Left cardiac atrium (tissue), 4 donors: Measurements from ENCODE around the gene KLK5. TPM values are rescaled to one million over a fixed set of nuclear protein-coding genes. Genes with fewer than 3 reads are reported as not detected.
"Not testable (repeated sequence)": the region's sequence is repeated elsewhere in the genome, so short reads cannot be mapped to it uniquely, and the experiment has no call there.

Experiments
- ATAC-seq, 2 donors: fragments of 200-7000 bp; cut with Tn5 transposase; one replicate each; pipeline ENCODE4 v1.9.1; 2020; ENCODE audit warnings: mild to moderate bottlenecking in 2 of 2, moderate library complexity in 2 of 2
- DNase-seq: peaks from one replicate; pipeline ENCODE4 v3.0.0-alpha.2; 2020
- intact Hi-C, 2 donors: fragments of 100-400 bp; cut with DNase I; formaldehyde crosslinking; loops; one replicate each; pipeline versions ENCODE4 v1.14.1 to v1.15.1; 2022 to 2023
- total RNA-seq, 2 donors: library from RNA; stranded (reverse); fragmentation: NEBNext Ultra II Directional; extraction: Animal tissue kit (Norgen Biotek cat#: 25700); gene quantifications; one replicate each; pipeline ENCODE4 v1.2.1, GENCODE V29; 2021
- donor health status: DM: no; HTN: yes; CAD: no.
- donor health status: DM: no; HTN: yes; CAD: no; lungs with severe emphysema.
- donor health status: DM: yes; HTN: yes; CAD: no.
- donor health status: Dilated cardiomyopathy.

KLK5 gene
- total RNA-seq, 2 donors from 2014 or later = 0.42 TPM; not detected in 1

DNA sequence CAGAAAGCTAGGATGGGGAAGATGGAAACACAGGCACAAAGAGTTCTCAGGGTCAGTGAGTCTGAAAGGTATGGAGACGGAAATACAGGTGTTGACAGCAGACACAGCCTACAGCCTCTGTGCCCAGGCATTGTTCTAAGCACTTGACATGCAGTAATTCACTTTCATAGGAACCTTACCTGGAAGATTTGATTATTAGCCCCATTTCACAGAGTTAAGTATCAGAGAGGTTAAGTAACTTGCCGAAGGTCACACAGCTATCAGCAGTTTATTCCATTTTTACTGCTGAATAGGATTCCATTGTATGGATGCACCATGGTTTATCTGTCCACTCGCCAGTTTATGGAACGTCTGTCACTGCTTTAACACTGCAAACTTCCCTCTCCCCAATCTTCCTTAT is 54.8 kb downstream of the KLK5 start:
- ATAC-seq (no peak), DNase-seq (no peak)
- intact Hi-C loops = no loop called here

DNA sequence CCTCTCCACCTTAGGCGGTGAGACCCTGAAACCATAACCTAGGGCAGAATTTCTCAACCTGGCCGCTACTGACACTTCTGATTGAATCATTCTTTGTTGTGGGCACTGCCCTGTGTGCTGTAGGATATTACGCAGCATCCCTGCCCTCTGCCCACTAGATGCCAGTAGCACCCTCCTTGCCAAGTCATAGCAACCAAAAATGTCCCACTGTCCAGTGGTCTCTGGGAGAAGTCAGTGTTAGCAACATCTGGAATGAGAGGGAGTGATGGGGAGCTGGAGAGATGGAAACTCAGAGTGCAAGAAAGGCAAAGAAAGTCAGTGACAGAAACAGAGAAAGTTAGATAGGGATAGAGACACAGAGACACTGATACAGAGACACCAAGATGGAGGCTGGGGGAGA is 55.2 kb downstream of the KLK5 start:
- ATAC-seq (no peak), DNase-seq (no peak)
- intact Hi-C loops = no loop called here

DNA sequence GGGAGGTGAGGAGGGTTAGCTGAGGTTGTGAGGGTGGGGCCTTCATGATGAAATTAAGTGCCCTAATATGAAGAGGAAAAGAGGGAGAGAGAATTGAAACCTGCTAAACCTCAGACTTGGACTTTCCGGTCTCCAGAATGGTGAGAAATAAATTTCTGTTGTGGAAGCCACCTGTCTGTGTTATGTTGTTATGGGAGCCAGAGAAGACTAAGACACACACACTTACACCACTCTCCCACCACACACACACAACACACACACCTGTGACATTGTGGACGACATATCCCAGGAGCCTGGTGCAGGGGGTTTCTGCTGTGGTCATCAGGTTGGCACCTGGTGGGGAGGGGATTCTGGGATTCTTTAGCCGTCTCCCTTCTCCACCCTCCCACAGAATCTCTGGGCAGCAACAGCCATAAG is 55.6 kb downstream of the KLK5 start:
- intact Hi-C loops = no loop called here
- no peak for DNase-seq

DNA sequence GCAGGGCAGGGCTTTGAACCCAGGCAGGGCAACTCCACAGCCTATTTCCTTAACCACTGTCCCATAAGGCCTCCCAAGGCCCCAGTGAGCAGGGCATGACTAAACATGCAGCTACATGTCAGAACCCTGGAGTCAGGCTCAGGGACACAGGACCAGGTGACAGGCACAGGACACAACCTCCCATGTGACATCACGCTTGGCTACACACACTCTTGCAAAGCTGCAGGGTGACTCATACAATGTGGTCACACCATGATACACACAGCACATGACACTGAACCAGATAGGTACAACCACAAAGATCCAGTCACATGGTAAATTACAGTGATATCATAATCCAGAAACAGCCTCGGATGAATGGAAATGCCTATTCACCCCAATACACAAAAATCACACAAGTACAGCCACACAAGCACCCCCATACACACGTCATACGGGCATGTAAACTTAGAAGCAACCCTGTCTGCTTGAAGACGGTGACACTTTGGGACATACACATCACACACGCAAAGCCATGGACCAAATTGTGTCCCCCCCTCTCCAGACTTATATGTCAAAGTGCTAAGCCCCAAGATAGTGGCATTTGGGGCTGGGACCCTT is 56.1 kb downstream of the KLK5 start:
- DNase-seq = no peak
- no peak for ATAC-seq
- intact Hi-C loops = no loop called here

More for the DNA sequence above, 55.6 kb downstream of the KLK5 start:
- no peak for ATAC-seq

DNA sequence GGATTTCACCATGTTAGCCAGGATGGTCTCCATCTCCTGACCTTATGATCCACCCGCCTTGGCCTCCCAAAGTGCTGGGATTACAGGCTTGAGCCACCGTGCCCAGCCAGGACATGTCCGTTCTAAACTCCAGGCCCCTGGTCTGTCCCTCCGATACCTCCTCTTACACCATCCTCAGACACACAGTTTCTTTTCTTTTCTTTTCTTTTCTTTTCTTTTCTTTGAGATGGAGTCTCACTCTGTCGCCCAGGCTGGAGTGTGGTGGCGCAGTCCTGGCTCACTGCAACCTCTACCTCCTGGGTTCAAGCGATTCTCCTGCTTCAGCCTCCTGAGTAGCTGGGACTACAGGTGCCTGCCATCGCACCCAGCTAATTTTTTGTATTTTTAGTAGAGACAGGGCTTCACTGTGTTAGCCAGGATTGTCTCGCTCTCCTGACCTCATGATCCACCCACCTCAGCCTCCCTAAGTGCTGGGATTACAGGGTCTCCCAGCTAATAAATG is 56.7 kb downstream of the KLK5 start:
- DNase-seq, intact Hi-C loops, ATAC-seq: not testable (repeated sequence)

DNA sequence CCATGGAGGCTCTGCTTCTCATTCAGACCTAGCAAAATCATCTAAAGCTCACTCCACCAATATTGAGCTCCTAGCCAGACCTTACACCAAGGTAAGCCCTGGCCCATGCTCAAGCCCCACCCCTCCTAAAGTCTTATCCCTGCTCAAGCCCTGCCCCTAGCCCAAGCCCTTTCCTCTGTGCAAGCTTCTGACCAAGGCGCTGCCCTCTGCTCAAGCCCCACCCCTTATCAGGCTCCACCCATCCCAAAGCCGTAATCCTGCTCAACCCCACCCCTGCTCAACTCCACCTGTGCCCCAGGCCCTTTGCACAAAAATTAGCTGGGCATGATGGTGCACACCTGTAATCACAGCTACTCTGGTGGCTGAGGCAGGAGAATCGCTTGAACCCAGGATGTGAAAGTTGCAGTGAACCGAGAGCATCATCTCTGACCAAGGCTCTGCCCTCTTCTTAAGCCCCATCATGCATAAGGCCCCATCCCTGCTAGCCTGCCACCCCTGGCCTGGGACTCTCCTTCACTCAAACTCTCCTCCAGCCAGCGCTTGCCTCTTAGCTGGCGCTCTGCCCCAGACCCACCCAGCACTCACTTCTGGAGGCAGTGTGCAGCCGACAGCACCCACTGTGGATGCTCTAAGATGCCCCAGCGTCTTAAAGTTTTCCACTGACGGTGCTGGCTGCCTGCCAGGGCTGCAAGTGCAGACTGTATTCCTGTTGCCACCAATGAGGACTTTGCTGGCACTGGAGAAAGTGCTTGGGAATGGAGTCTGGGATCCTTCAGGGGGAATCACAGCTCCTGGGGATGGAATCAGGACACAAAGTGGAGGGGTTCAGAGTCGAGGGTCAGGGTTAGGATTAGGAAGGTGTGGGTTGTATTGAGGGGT is 58.1 kb downstream of the KLK5 start:
- DNase-seq = no peak

More for the DNA sequence above, 58.1 kb downstream of the KLK5 start:
- ATAC-seq = no peak
- intact Hi-C loops = no loop called here

Other genes with a start within 250 kb of the KLK5 start
- 1 to 10 TPM in 1 of 2 donors, under 1 TPM in 1; 0.62 to 1.2 TPM for gene SHANK1, start 233.2 kb downstream of the KLK5 start, total RNA-seq
- gene CLEC11A, start 229.7 kb downstream of the KLK5 start, total RNA-seq = 1 to 10 TPM; 8.4 to 9.6 TPM
- gene GPR32, start 182.6 kb downstream of the KLK5 start, total RNA-seq = not detected
- not detected for gene ACP4, start 162.6 kb downstream of the KLK5 start, total RNA-seq
- under 1 TPM in 1 of 2 donors, not detected in 1; 0.27 TPM for gene KLK1, start 129.3 kb downstream of the KLK5 start, total RNA-seq
- gene KLK15, start 119.5 kb downstream of the KLK5 start, total RNA-seq = not detected
- gene KLK3, start 98.1 kb downstream of the KLK5 start, total RNA-seq = not detected
- not detected for gene KLK2, start 79.6 kb downstream of the KLK5 start, total RNA-seq
- not detected for gene KLK4, start 41.6 kb downstream of the KLK5 start, total RNA-seq
- gene KLK6, start 16.6 kb upstream of the KLK5 start, total RNA-seq = not detected
- under 1 TPM in 1 of 2 donors, not detected in 1; 0.16 TPM for gene KLK7, start 30.9 kb upstream of the KLK5 start, total RNA-seq
- gene KLK8, start 48.6 kb upstream of the KLK5 start, total RNA-seq = under 1 TPM in 1 of 2 donors, not detected in 1; 0.53 TPM
- under 1 TPM; 0.26 to 0.32 TPM for gene KLK10, start 66.7 kb upstream of the KLK5 start, total RNA-seq
- 1 to 10 TPM; 1.7 to 2.6 TPM for gene KLK11, start 73.6 kb upstream of the KLK5 start, total RNA-seq
- gene KLK12, start 82.0 kb upstream of the KLK5 start, total RNA-seq = not detected
- under 1 TPM in 1 of 2 donors, not detected in 1; 0.65 TPM for gene KLK13, start 112.1 kb upstream of the KLK5 start, total RNA-seq
- under 1 TPM; 0.21 to 0.31 TPM for gene KLK14, start 129.8 kb upstream of the KLK5 start, total RNA-seq
- gene CTU1, start 155.4 kb upstream of the KLK5 start, total RNA-seq = 1 to 10 TPM; 5.3 to 6.0 TPM
- gene SIGLEC9, start 171.9 kb upstream of the KLK5 start, total RNA-seq = 1 to 10 TPM; 5.1 to 6.6 TPM
- 1 to 10 TPM; 1.6 to 2.2 TPM for gene SIGLEC7, start 189.3 kb upstream of the KLK5 start, total RNA-seq